ENCODE data around the gene NEGR1. TPM values are rescaled to one million over a fixed set of nuclear protein-coding genes. Genes with fewer than 3 reads are reported as not detected.
A peak's percentile ranks its signal among the peaks of the same experiment; 100 is the strongest.

NEGR1 gene
- total RNA-seq, 4 donors from 2014 or later, result 14.5 to 50.8 (median 29.1) TPM

DNA sequence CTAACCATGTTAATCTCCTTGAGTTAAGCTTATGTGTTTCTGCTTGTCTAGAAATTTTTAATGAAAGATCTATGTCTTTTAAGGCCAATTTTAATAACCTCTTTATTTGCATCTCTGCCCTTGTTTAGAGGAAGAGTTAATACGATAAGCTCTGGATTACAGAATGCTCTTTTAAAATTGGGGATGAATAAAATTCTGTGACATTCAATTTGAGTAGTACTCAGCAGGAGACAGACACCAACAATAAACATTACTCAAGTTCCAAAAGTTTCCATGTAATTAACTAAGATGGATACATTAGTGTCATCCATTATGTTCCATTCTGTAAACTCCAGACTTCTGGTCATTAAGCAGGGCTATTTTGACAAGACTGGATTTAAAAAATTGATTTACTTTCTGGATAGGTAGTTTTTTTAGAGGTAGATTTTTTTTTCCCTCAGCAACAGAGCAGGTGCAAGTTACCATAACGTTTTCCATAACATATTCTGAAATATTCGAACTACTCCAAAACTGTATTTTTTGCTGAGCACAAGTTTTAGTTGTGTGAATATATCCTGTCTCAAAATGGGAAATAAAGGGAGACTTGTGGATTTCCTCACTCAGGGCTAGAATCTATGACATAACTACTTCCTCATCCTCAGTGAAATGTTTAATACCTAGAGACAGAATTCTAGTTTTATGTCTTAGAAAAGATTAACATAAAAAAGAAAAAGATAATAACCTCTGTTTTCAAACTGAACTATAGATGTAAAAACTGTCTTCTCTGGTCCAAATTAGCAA is 221.7 kb downstream of the NEGR1 start:
- no peak for ATAC-seq (ENCODE audit: low FRiP score)
- TF ChIP-seq, protein P1, sequence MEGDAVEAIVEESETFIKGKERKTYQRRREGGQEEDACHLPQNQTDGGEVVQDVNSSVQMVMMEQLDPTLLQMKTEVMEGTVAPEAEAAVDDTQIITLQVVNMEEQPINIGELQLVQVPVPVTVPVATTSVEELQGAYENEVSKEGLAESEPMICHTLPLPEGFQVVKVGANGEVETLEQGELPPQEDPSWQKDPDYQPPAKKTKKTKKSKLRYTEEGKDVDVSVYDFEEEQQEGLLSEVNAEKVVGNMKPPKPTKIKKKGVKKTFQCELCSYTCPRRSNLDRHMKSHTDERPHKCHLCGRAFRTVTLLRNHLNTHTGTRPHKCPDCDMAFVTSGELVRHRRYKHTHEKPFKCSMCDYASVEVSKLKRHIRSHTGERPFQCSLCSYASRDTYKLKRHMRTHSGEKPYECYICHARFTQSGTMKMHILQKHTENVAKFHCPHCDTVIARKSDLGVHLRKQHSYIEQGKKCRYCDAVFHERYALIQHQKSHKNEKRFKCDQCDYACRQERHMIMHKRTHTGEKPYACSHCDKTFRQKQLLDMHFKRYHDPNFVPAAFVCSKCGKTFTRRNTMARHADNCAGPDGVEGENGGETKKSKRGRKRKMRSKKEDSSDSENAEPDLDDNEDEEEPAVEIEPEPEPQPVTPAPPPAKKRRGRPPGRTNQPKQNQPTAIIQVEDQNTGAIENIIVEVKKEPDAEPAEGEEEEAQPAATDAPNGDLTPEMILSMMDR (IDR thresholded peaks at IDR 0.05), result no peak
- DNase-seq (ENCODE audit: low spot score), result no peak

DNA sequence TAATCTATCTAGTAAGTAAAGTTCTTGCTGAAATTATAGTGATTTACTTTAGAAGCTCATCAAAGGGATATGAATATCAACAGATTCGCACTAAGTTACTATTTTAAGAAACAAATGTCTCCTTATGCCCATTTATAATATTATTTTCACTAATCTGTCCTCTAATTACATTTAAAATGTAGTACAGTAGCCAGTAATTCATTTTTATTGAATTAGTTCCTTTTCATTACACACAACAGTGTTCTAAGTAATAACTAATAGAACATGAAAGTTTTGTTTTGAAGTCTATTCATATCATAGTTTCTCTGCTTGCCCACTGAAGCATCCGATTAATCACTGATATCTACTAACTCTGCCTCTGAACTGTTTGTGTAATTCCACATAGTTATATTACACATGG is 225.8 kb downstream of the NEGR1 start:
- ATAC-seq (ENCODE audit: low FRiP score) (no peak), DNase-seq (ENCODE audit: low spot score) (no peak)
- TF ChIP-seq, protein P1 (IDR thresholded peaks at IDR 0.05), result no peak

DNA sequence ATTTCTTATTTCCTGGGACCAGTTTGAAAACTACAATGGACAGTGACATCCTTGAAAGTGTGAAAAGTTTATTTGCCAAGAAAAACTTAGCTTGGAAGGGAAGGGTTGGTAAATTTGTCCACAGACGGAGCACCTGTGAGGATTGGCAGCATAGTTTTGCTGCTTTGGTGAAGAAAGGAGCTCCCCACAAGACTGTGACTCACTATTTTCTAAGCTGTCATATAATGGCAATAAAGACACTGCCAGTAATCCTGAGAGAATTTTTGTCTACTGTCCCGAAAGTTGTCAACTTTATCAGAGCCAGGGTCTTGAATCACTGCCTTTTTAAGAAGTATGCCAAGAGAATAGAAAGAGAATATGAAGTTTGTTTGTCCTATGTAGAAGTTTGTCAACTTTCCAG is 230.8 kb downstream of the NEGR1 start:
- TF ChIP-seq, protein P1 (IDR thresholded peaks at IDR 0.05), result no peak
- ATAC-seq (ENCODE audit: low FRiP score) (no peak), DNase-seq (ENCODE audit: low spot score) (no peak)

DNA sequence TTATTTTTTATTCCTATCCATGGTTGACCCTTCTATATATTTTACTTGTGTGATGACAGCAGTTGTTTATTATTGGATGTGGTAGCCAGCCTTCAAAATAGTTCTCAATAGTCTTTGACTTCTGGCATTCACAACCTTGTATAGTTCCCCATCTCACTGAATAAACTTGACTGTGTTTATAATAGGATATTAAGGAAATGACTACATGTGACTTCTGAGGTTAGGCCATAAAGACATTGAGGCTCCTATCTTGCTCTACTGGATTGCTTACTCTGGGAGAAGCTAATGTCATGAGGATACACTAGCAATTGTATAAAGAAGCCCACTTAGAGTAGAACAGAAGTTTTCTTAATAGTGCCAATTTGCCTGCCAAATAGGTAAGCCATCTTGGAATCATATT is 231.8 kb downstream of the NEGR1 start:
- ATAC-seq (ENCODE audit: low FRiP score), result no peak
- no peak for DNase-seq (ENCODE audit: low spot score)
- TF ChIP-seq, protein P1 (IDR thresholded peaks at IDR 0.05), result no peak

DNA sequence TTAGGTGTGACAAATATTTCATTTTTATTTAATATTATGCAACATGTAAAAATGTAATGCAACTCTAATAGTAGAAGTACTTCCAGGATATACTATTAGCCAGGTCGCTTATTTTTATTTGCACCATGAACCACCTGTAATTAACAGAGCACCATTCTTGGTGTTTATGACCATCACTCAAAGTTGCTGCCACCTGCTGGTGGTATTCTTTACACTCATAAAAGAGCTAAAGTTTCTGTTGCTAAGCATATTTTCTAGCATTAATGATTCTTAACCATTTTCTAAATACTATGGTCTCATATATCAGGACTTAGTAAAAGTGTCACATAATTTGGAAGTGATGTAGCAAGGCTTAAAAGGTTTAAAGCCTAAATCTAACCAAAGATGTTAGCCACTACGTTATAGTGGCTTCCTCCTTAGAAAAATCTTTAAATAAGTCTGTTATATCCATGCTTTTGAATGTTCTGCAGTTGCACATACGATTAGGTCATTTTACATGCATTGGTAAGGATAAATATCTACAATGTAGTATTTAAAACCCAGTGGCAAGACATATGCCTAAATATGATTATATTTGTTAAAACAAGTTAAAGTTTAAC is 244.5 kb downstream of the NEGR1 start:
- DNase-seq (ENCODE audit: low spot score) (peak; percentile 29), ATAC-seq (ENCODE audit: low FRiP score) (no peak)
- TF ChIP-seq, protein P1 (IDR thresholded peaks at IDR 0.05), result no peak

DNA sequence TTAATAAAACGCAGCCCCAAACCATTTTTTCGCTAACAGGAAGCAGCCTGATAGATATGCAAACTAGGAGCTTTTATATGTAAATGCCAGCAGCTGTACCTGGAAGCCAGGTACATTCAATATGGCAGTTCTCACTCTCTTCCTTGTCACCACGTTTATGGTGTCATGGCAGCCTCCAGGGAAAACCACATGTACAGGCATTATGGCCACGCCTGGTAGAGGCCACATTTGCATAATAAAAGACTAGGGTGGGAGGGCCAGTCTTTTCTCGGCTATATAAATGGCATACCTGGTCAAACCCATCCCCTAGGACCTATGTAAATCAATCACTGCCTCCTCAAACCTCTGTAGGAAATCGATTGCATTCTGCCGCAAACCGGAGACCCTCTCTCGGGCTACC is 247.5 kb downstream of the NEGR1 start:
- TF ChIP-seq, protein P1 (IDR thresholded peaks at IDR 0.05), result no peak
- no peak for ATAC-seq (ENCODE audit: low FRiP score)
- DNase-seq (ENCODE audit: low spot score), result no peak
